Spleen (tissue), 11 donors: ENCODE data around the gene SOX8. TPM values are rescaled to one million over a fixed set of nuclear protein-coding genes. Genes with fewer than 3 reads are reported as not detected.

Experiments
- DNase-seq: peaks from one replicate; pipeline ENCODE4 v3.0.0-alpha.2; 2020
- H3K27ac ChIP-seq, 8 donors: fragments of 200-600 bp; sonication (generic) in 7 of 8; 1 replicate in 4 of 8; 2 replicates in 4 of 8; pipeline versions ENCODE4 v1.5.0 to v1.8.0; 2016 to 2021; ENCODE audit warnings: inconsistent platforms in 4 of 8, mild to moderate bottlenecking in 4 of 8, moderate library complexity in 1 of 8
- H3K27me3 ChIP-seq, 7 donors: fragments of 200-600 bp; sonication (generic) in 6 of 7; replicated peaks in 1 of 7; 1 replicate in 4 of 7; 2 replicates in 3 of 7; pipeline versions ENCODE4 v1.5.0 to v1.8.0; 2016 to 2021; ENCODE audit warnings: inconsistent platforms in 3 of 7, mild to moderate bottlenecking in 1 of 7
- H3K36me3 ChIP-seq, 6 donors: fragments of 200-600 bp; sonication (generic) in 5 of 6; 1 replicate in 4 of 6; 2 replicates in 2 of 6; pipeline versions ENCODE4 v1.5.0 to v1.8.0; 2016 to 2021; ENCODE audit warnings: inconsistent platforms in 2 of 6
- H3K4me1 ChIP-seq, 6 donors: fragments of 200-600 bp; sonication (generic) in 5 of 6; 1 replicate in 3 of 6; 2 replicates in 3 of 6; pipeline versions ENCODE4 v1.5.0 to v1.8.0; 2016 to 2021; ENCODE audit warnings: inconsistent platforms in 3 of 6
- H3K4me3 ChIP-seq, 8 donors: fragments of 200-600 bp; sonication (generic) in 7 of 8; 1 replicate in 4 of 8; 2 replicates in 4 of 8; pipeline versions ENCODE4 v1.5.0 to v1.8.0; 2016 to 2021; ENCODE audit warnings: inconsistent platforms in 4 of 8, mild to moderate bottlenecking in 4 of 8, moderate library complexity in 2 of 8
- H3K9me3 ChIP-seq, 8 donors: fragments of 200-600 bp; sonication (generic) in 7 of 8; 1 replicate in 4 of 8; 2 replicates in 4 of 8; pipeline versions ENCODE4 v1.5.0 to v1.8.0; 2016 to 2021; ENCODE audit warnings: inconsistent platforms in 4 of 8
- CTCF ChIP-seq, 11 experiments: fragments of 200-600 bp in 7 of 11; fragments of 450-650 bp in 4 of 11; sonication (generic) in 4 of 11; IDR thresholded peaks in 8 of 11; conservative IDR thresholded peaks in 3 of 11; 1 replicate in 7 of 11; 2 replicates in 4 of 11; pipeline versions ENCODE4 v1.4.0 to v1.8.0; 2016 to 2021; ENCODE audit warnings: antibody characterized with exemption in 11 of 11, inconsistent platforms in 4 of 11, mild to moderate bottlenecking in 1 of 11
- POLR2A ChIP-seq, 3 donors: fragments of 450-650 bp; IDR thresholded peaks; one replicate each; pipeline ENCODE4 v1.5.1; 2017; ENCODE audit warnings: antibody characterized with exemption in 3 of 3, mild to moderate bottlenecking in 1 of 3
- POLR2AphosphoS5 ChIP-seq, 3 donors: sonication (generic); formaldehyde crosslinking; IDR thresholded peaks; one replicate each; pipeline ENCODE4 v1.5.1; 2017; ENCODE audit warnings: antibody characterized with exemption in 3 of 3
- WGBS, 5 donors: extraction: QIAGEN DNeasy Blood & Tissue Kit in 3 of 5; methylation state at CpG; one replicate each; pipeline versions ENCODE4 v1.1.5 to v1.1.7; 2013 to 2018; 5-methylcytosine and 5-hydroxymethylcytosine counted together
- intact Hi-C: fragments of 100-400 bp; cut with DNase I; formaldehyde crosslinking; loops from one replicate; pipeline ENCODE4 v1.15.0; 2023; ENCODE audit warnings: low total_unique reads
- polyA plus RNA-seq, 3 donors: library from polyadenylated mRNA; stranded (reverse); fragments of 200-250 nt; gene quantifications; one replicate each; pipeline ENCODE4 v1.2.1, GENCODE V29; 2013
- total RNA-seq, 7 donors: library from RNA; depleted of rRNA in 3 of 7; stranded (reverse); fragments of >200 nt in 3 of 7; fragmentation: NEBNext Ultra II Directional in 4 of 7; extraction: Animal tissue kit (Norgen Biotek cat#: 25700) in 4 of 7; gene quantifications; one replicate each; pipeline versions ENCODE4 v1.1.0 to v1.2.1, GENCODE V29; 2016 to 2021
- donor health status: healthy with polysubstance abuse.
- donor health status: DM: no; HTN: no; CAD: no; lungs with moderate emphysema.
- donor health status: DM: no; HTN: no; CAD: no.
- donor health status: Bipolar disorder and iron deficiency.
- donor health status: healthy.
- donor health status: DM: no; HTN: no; CAD: no.
- donor health status: DM: yes; HTN: yes; CAD: no.

Gene SOX8
- total and polyA plus RNA-seq, 10 donors: 0.60 to 3.7 (median 1.7) TPM

DNA sequence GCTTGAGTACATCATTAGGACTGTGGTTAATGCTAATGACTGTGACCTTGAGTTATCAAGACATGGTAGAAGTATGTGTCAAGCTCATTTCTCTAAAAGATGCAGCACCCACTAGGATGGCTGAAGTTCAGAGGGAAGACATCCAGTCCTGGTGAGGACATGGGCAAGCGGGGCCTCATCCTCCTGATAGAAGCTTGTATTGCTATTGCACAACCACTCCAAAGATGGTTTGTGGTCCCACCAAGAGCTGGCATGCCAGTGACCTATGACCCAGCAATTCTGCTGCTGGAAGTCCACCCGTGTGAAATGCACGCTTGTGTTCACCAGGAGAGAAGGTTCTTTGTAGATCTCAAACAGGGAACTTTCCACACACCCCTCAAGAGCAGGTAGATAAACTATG is 14.2 kb downstream of the SOX8 start:
- DNase-seq: no peak
- 61 to 100% (median 92%) methylated on average over 3 of the region's 3 CpGs for WGBS, 5 donors
- Histone ChIP-seq H3K4me1 (peaks cover 0 to 24% (median 17%) of the 10 kb centered on the region in 6 donors), H3K9me3 (peaks cover 0 to 30% (median 23%) of the 10 kb centered on the region in 8 donors), H3K4me3 (no peak overlapping the region), H3K27me3 (peaks cover 0 to 63% (median 10%) of the 10 kb centered on the region in 7 donors), H3K27ac (no peak overlapping the region), H3K36me3 (no peaks in the 10 kb centered on the region)
- intact Hi-C loops: no loop called here
- TF ChIP-seq POLR2AphosphoS5 (IDR thresholded peaks at IDR 0.05) (no peak), POLR2A (IDR thresholded peaks at IDR 0.05) (no peak), CTCF (IDR thresholded peaks at IDR 0.05 in 8 of 11, conservative IDR thresholded peaks at IDR 0.05 in 3 of 11) (no peak)

DNA sequence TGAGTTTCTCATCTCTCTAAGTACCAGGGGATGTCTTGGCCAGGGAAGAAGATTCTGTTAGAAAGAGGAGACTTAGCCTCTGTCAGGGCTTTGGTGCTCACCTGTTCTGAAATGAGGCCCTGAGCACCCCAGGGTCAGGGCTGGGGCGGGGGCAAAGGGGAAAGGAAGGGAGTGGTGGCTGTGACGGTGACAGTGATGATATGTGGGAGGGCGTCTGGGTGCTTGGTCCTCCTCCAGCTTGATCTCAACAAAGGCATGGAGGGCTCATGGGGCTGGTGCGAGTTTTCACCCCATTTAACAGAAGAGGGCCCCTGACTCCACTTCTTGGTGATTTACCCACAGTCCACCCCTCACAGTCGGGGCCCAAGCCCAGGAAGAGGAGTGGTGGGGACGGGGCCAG is 15.1 kb downstream of the SOX8 start:
- DNase-seq: no peak
- H3K4me3 ChIP-seq: peak overlapping the region in 2 of 8 donors; percentile 9 to 56
- no peaks in the 10 kb centered on the region for H3K36me3 ChIP-seq
- peaks cover 0 to 61% (median 10%) of the 10 kb centered on the region in 7 donors for H3K27me3 ChIP-seq
- 48 to 68% (median 55%) methylated on average over 4 to 6 of the region's 6 CpGs for WGBS, 5 donors
- H3K4me1 ChIP-seq: peaks cover 0 to 24% (median 17%) of the 10 kb centered on the region in 6 donors
- TF ChIP-seq CTCF (IDR thresholded peaks at IDR 0.05 in 8 of 11, conservative IDR thresholded peaks at IDR 0.05 in 3 of 11) (no peak), POLR2A (IDR thresholded peaks at IDR 0.05) (no peak), POLR2AphosphoS5 (IDR thresholded peaks at IDR 0.05) (no peak)
- peak overlapping the region in 4 of 8 donors; percentile 8 to 78 (median 52) for H3K27ac ChIP-seq
- H3K9me3 ChIP-seq: peaks cover 0 to 30% (median 23%) of the 10 kb centered on the region in 8 donors
- intact Hi-C loops: no loop called here

- Histone ChIP-seq H3K4me3 (peak overlapping the region in 5 of 8 donors; percentile 9 to 56 (median 24)), H3K9me3 (peaks cover 0 to 30% (median 23%) of the 10 kb centered on the region in 8 donors), H3K36me3 (no peaks in the 10 kb centered on the region), H3K27me3 (peaks cover 0 to 70% (median 10%) of the 10 kb centered on the region in 7 donors), H3K4me1 (peaks cover 0 to 27% (median 18%) of the 10 kb centered on the region in 6 donors), H3K27ac (peak overlapping the region in 6 of 8 donors; percentile 9 to 78 (median 44))
- WGBS, 5 donors: 12 to 29% (median 17%) methylated on average over 19 to 39 of the region's 39 CpGs; no CpG with 5 or more reads in 1 of the 5 donors
- TF ChIP-seq POLR2A (IDR thresholded peaks at IDR 0.05): no peak
- TF ChIP-seq POLR2AphosphoS5 (IDR thresholded peaks at IDR 0.05): peak; percentile 31 to 75 (median 58)
- intact Hi-C loops: no loop called here
- DNase-seq: no peak
Observed at GRCh38 chr16:997440-998051, 16.0 kb downstream of the SOX8 start.

DNA sequence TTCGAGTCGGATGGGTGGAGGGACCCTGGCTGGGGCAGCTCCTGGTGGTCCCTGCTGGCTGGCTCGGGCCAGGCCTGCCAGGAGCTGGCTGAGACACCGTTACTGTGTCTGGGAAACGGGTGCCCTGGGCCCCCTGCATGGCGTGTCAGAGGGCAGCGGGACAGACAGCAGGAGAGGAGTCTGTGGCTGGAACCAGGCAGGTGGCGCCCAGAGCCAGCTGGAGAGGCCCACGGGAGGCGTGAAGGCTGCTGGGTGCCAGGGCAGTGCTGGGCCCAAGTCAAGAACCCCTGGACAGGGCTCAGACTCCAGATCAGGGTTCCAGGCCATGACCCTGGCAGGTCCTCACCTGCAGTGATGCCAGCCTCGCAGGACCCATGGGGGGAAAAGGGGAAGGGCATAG is 16.6 kb downstream of the SOX8 start:
- Histone ChIP-seq H3K27ac (peak overlapping the region in 3 of 8 donors; percentile 47 to 78 (median 57)), H3K36me3 (no peaks in the 10 kb centered on the region), H3K9me3 (peaks cover 0 to 30% (median 23%) of the 10 kb centered on the region in 8 donors), H3K4me1 (peaks cover 0 to 33% (median 21%) of the 10 kb centered on the region in 6 donors), H3K4me3 (peak overlapping the region in 1 of 8 donors; percentile 56), H3K27me3 (peaks cover 0 to 76% (median 15%) of the 10 kb centered on the region in 7 donors)
- intact Hi-C loops: no loop called here
- DNase-seq: no peak
- 70 to 86% (median 76%) methylated on average over 8 to 11 of the region's 11 CpGs for whole genome bisulfite sequencing, 5 donors
- TF ChIP-seq POLR2A (IDR thresholded peaks at IDR 0.05) (no peak), CTCF (IDR thresholded peaks at IDR 0.05 in 8 of 11, conservative IDR thresholded peaks at IDR 0.05 in 3 of 11) (no peak), POLR2AphosphoS5 (IDR thresholded peaks at IDR 0.05) (no peak)
